SKM-1 treated with dmso at 0.1 percent for 144 hours (cell line): ENCODE data around the gene BSN.
A peak's percentile ranks its signal among the peaks of the same experiment; 100 is the strongest.

Source experiments
- DNase-seq: peaks from one replicate; lab custom pipeline; 2025; ENCODE audit not compliant: unreplicated experiment; lab: John Stamatoyannopoulos, UW

BSN gene

GRCh38 chr3:49626101-49626581, 71.9 kb downstream of the BSN start:
- no peak for DNase-seq

GRCh38 chr3:49626796-49627195, 72.5 kb downstream of the BSN start:
- DNase-seq, result no peak

- DNase-seq, result no peak
Measured at GRCh38 chr3:49627634-49628033, 73.4 kb downstream of the BSN start.

- DNase-seq, result no peak
Measured at GRCh38 chr3:49628249-49628648, 74.0 kb downstream of the BSN start.

GRCh38 chr3:49629451-49629850, 75.2 kb downstream of the BSN start:
- no peak for DNase-seq

- DNase-seq, result no peak
Measured at GRCh38 chr3:49629866-49630265, 75.6 kb downstream of the BSN start.

GRCh38 chr3:49630784-49631183, 76.5 kb downstream of the BSN start:
- no peak for DNase-seq

- DNase-seq, result no peak
Measured at GRCh38 chr3:49634736-49635135, 80.5 kb downstream of the BSN start.

- DNase-seq, result no peak
Measured at GRCh38 chr3:49636883-49637609, 82.8 kb downstream of the BSN start.

- no peak for DNase-seq
Measured at GRCh38 chr3:49638445-49638844, 84.2 kb downstream of the BSN start.

- DNase-seq, result no peak
Measured at GRCh38 chr3:49639551-49639950, 85.3 kb downstream of the BSN start.

GRCh38 chr3:49641292-49641691, 87.0 kb downstream of the BSN start:
- no peak for DNase-seq

- DNase-seq, result no peak
Measured at GRCh38 chr3:49641921-49642707, 87.8 kb downstream of the BSN start.

GRCh38 chr3:49642708-49643145, 88.5 kb downstream of the BSN start:
- DNase-seq, result no peak

- DNase-seq, result no peak
Measured at GRCh38 chr3:49644684-49645083, 90.4 kb downstream of the BSN start.

- DNase-seq, result no peak
Measured at GRCh38 chr3:49646236-49646635, 92.0 kb downstream of the BSN start.

GRCh38 chr3:49647741-49648140, 93.5 kb downstream of the BSN start:
- DNase-seq, result peak; percentile 55

- no peak for DNase-seq
Measured at GRCh38 chr3:49648354-49649019, 94.2 kb downstream of the BSN start.

- DNase-seq, result no peak
Measured at GRCh38 chr3:49649576-49649975, 95.3 kb downstream of the BSN start.

- DNase-seq, result no peak
Measured at GRCh38 chr3:49650177-49650576, 95.9 kb downstream of the BSN start.

GRCh38 chr3:49650637-49651036, 96.4 kb downstream of the BSN start:
- no peak for DNase-seq
